ENCODE results near the gene CAND2.

CAND2 gene

DNA sequence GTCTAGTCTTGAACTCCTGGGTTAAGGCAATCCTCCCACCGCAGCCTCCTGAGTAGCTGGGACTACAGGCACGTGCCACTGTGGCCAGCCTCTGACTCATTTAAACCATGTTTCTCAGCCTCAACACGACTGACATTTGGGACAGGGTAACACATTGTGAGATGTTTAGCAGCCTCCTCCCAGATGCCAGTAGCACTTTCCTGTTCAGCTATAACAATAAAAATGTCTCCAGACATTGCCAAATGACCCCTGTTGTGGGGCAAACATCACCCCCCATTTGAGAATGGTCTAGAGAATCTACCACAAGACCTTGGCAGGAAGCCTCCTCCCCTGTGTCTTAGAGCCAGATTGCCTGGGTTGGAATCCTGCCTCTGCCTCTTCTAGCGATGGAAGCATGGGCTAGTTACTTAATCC lies 45.8 kb upstream of the CAND2 start:
- TF ChIP-seq, protein P1, sequence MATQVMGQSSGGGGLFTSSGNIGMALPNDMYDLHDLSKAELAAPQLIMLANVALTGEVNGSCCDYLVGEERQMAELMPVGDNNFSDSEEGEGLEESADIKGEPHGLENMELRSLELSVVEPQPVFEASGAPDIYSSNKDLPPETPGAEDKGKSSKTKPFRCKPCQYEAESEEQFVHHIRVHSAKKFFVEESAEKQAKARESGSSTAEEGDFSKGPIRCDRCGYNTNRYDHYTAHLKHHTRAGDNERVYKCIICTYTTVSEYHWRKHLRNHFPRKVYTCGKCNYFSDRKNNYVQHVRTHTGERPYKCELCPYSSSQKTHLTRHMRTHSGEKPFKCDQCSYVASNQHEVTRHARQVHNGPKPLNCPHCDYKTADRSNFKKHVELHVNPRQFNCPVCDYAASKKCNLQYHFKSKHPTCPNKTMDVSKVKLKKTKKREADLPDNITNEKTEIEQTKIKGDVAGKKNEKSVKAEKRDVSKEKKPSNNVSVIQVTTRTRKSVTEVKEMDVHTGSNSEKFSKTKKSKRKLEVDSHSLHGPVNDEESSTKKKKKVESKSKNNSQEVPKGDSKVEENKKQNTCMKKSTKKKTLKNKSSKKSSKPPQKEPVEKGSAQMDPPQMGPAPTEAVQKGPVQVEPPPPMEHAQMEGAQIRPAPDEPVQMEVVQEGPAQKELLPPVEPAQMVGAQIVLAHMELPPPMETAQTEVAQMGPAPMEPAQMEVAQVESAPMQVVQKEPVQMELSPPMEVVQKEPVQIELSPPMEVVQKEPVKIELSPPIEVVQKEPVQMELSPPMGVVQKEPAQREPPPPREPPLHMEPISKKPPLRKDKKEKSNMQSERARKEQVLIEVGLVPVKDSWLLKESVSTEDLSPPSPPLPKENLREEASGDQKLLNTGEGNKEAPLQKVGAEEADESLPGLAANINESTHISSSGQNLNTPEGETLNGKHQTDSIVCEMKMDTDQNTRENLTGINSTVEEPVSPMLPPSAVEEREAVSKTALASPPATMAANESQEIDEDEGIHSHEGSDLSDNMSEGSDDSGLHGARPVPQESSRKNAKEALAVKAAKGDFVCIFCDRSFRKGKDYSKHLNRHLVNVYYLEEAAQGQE (IDR thresholded peaks at IDR 0.05; ENCODE audit: insufficient replicate concordance, low read depth): no peak
- TF ChIP-seq GABPA (IDR thresholded peaks at IDR 0.05; ENCODE audit: low read depth): no peak
- TF ChIP-seq POLR2AphosphoS5 (IDR thresholded peaks at IDR 0.05; ENCODE audit: low read depth): no peak
- TF ChIP-seq, protein P2, sequence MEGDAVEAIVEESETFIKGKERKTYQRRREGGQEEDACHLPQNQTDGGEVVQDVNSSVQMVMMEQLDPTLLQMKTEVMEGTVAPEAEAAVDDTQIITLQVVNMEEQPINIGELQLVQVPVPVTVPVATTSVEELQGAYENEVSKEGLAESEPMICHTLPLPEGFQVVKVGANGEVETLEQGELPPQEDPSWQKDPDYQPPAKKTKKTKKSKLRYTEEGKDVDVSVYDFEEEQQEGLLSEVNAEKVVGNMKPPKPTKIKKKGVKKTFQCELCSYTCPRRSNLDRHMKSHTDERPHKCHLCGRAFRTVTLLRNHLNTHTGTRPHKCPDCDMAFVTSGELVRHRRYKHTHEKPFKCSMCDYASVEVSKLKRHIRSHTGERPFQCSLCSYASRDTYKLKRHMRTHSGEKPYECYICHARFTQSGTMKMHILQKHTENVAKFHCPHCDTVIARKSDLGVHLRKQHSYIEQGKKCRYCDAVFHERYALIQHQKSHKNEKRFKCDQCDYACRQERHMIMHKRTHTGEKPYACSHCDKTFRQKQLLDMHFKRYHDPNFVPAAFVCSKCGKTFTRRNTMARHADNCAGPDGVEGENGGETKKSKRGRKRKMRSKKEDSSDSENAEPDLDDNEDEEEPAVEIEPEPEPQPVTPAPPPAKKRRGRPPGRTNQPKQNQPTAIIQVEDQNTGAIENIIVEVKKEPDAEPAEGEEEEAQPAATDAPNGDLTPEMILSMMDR (IDR thresholded peaks at IDR 0.05; ENCODE audit: insufficient read depth, low read length): no peak
- no peak for TF ChIP-seq SPI1 (IDR thresholded peaks at IDR 0.05; ENCODE audit: borderline replicate concordance, low read depth)
- Histone ChIP-seq H3K4me3 (replicated peaks; ENCODE audit: insufficient read depth, low read length) (no peak overlapping the region), H3K27me3 (ENCODE audit: insufficient read depth, poor library complexity, severe bottlenecking) (peaks cover 2% of the 10 kb centered on the region), H3K27ac (replicated peaks) (no peak overlapping the region)
- no peak for DNase-seq (ENCODE audit: low read depth in 1 of 2, low spot score in 1 of 2)

DNA sequence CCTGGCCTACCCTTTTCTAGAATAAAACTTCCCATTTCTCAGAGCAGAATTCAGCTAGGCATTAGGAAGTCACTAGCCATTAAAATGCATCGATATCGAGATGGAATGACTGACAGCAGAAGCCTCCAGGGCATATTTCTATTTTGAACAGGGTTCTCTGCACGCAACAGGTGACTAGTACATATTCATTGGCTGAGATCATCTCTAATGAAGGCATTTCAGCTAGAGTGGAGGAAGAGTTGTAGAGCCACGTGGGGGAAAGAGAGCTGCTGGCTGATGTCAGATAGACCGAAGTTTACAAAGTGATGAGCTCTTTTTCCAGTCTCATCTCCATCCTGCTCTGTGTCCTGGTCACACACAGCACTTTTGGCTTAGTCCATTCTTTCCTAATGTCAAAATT lies 44.9 kb upstream of the CAND2 start:
- Histone ChIP-seq H3K27me3 (ENCODE audit: insufficient read depth, poor library complexity, severe bottlenecking) (peaks cover 2% of the 10 kb centered on the region), H3K4me3 (replicated peaks; ENCODE audit: insufficient read depth, low read length) (no peak overlapping the region), H3K27ac (replicated peaks) (no peak overlapping the region)
- DNase-seq (ENCODE audit: low read depth in 1 of 2, low spot score in 1 of 2): no peak
- TF ChIP-seq POLR2AphosphoS5 (IDR thresholded peaks at IDR 0.05; ENCODE audit: low read depth) (no peak), SPI1 (IDR thresholded peaks at IDR 0.05; ENCODE audit: borderline replicate concordance, low read depth) (no peak), GABPA (IDR thresholded peaks at IDR 0.05; ENCODE audit: low read depth) (no peak)
- TF ChIP-seq, protein P2 (IDR thresholded peaks at IDR 0.05; ENCODE audit: insufficient read depth, low read length): no peak
- TF ChIP-seq, protein P1 (IDR thresholded peaks at IDR 0.05; ENCODE audit: insufficient replicate concordance, low read depth): no peak

DNA sequence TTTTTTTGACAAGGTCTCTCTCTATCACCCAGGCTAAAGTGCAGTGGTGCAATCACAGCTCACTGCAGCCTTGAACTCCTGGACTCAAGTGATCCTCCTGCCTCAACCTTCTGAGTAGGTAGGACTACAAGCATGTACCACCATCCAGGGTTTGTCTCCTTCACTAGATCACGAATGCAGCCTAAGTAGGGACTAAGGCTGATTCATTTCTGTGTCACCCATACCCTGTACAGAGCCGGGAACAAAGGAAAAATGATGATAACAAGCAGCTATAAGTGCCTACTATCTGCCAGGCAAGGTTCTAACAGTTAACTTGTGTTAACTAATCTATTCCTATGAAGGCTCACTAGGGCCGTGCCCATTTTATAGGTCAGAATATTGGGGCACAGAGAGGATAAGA lies 44.4 kb upstream of the CAND2 start:
- TF ChIP-seq, protein P2 (IDR thresholded peaks at IDR 0.05; ENCODE audit: insufficient read depth, low read length): no peak
- TF ChIP-seq, protein P1 (IDR thresholded peaks at IDR 0.05; ENCODE audit: insufficient replicate concordance, low read depth): no peak
- no peak for TF ChIP-seq POLR2AphosphoS5 (IDR thresholded peaks at IDR 0.05; ENCODE audit: low read depth)
- TF ChIP-seq SPI1 (IDR thresholded peaks at IDR 0.05; ENCODE audit: borderline replicate concordance, low read depth): no peak
- TF ChIP-seq GABPA (IDR thresholded peaks at IDR 0.05; ENCODE audit: low read depth): no peak
- DNase-seq (ENCODE audit: low read depth in 1 of 2, low spot score in 1 of 2): no peak
- Histone ChIP-seq H3K27ac (replicated peaks) (no peak overlapping the region), H3K27me3 (ENCODE audit: insufficient read depth, poor library complexity, severe bottlenecking) (peaks cover 2% of the 10 kb centered on the region), H3K4me3 (replicated peaks; ENCODE audit: insufficient read depth, low read length) (no peak overlapping the region)

Measured in HL-60 (cell line).